ENCODE measurements around the gene YAE1.

- no peak for TF ChIP-seq POLR2AphosphoS5 (IDR thresholded peaks at IDR 0.05)
- TF ChIP-seq EP300 (IDR thresholded peaks at IDR 0.05): no peak
These were observed 26.4 kb downstream of the YAE1 start for GRCh38 chr7:39592586-39592985.
